Suprapubic skin (tissue), 4 donors: ENCODE results near the gene PCMTD2. TPM values are rescaled to one million over a fixed set of nuclear protein-coding genes. Genes with fewer than 3 reads are reported as not detected.

Source experiments
- DNase-seq, 2 donors: peaks; one replicate each; pipeline ENCODE4 v3.0.0-alpha.2; 2019; ENCODE audit warnings: low spot score in 2 of 2
- H3K27ac ChIP-seq: fragments of 200-600 bp; sonication (generic); one replicate; pipeline ENCODE4 v1.5.1; 2019
- H3K27me3 ChIP-seq: fragments of 200-600 bp; sonication (generic); one replicate; pipeline ENCODE4 v1.5.1; 2019
- H3K36me3 ChIP-seq: fragments of 200-600 bp; sonication (generic); one replicate; pipeline ENCODE4 v1.5.1; 2019
- H3K4me1 ChIP-seq: fragments of 200-600 bp; sonication (generic); one replicate; pipeline ENCODE4 v1.5.1; 2019
- H3K4me3 ChIP-seq: fragments of 200-600 bp; sonication (generic); one replicate; pipeline ENCODE4 v1.5.1; 2019; ENCODE audit warnings: mild to moderate bottlenecking
- H3K9me3 ChIP-seq: fragments of 200-600 bp; sonication (generic); one replicate; pipeline ENCODE4 v1.5.1; 2019
- CTCF ChIP-seq, 2 donors: fragments of 200-600 bp in 1 of 2; fragments of 450-650 bp in 1 of 2; sonication (generic) in 1 of 2; IDR thresholded peaks; one replicate each; pipeline ENCODE4 v1.5.1; 2016 to 2019; ENCODE audit warnings: antibody characterized with exemption in 2 of 2, mild to moderate bottlenecking in 1 of 2, moderate library complexity in 1 of 2
- EP300 ChIP-seq: sonication (generic); formaldehyde crosslinking; IDR thresholded peaks from one replicate; pipeline ENCODE4 v1.6.1; 2017; ENCODE audit warnings: antibody characterized with exemption
- POLR2A ChIP-seq, 2 donors: fragments of 450-650 bp; IDR thresholded peaks; one replicate each; pipeline ENCODE4 v1.6.1; 2017; ENCODE audit warnings: antibody characterized with exemption in 2 of 2, mild to moderate bottlenecking in 2 of 2, moderate library complexity in 2 of 2
- POLR2AphosphoS5 ChIP-seq, 3 donors: sonication (generic); formaldehyde crosslinking; IDR thresholded peaks; one replicate each; pipeline ENCODE4 v1.6.1; 2017; ENCODE audit warnings: antibody characterized with exemption in 3 of 3
- WGBS: methylation state at CpG from one replicate; pipeline ENCODE4 v1.1.5; 2018; 5-methylcytosine and 5-hydroxymethylcytosine counted together
- total RNA-seq, 4 donors: library from RNA; depleted of rRNA; stranded (reverse); fragments of >200 nt; gene quantifications; one replicate each; pipeline ENCODE4 v1.1.0, GENCODE V29; 2016

PCMTD2 gene
- total RNA-seq, 4 donors from 2014 or later, result 102 to 245 (median 147) TPM

DNA sequence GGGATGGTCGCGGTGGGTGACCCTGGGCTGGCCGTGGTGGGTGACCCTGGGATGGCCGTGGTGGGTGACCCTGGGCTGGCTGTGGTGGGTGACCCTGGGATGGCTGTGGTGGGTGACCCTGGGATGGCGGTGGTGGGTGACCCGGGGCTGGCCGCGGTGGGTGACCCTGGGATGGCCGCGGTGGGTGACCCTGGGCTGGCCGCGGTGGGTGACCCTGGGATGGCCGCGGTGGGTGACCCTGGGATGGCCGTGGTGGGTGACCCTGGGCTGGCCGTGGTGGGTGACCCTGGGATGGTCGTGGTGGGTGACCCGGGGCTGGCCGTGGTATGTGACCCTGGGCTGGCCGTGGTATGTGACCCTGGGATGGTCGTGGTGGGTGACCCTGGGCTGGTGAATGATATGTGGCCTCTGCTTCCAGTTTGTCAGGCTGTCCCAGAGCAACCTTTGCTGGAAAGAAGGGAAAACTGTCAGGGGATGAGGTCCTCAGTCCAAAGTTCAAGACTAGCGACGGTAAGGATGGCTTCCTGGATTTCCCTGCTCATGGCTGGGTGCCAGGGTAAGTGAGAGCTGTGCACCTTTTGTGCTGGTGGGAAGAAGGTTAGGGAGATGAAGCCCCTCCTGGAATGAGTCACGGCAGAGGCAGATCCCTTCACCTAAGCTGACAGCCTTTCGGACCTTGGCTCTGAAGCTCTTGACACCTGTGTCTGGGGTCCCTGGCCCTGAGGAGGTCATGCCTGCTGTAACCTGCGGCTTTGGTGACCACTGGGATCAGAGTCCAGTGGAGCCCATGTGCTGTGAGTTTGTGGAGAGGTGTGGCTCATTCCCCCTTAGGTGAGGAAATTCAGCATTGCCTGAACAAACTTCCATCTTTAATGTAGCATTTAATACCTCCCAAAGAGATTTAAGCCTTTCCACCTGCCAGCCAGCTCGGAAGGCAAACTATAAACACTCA lies 19.1 kb upstream of the PCMTD2 start:
- 85% methylated on average over 14 of the region's 27 CpGs for WGBS
- TF ChIP-seq POLR2A (IDR thresholded peaks at IDR 0.05) (no peak), POLR2AphosphoS5 (IDR thresholded peaks at IDR 0.05) (no peak), CTCF (IDR thresholded peaks at IDR 0.05) (no peak), EP300 (no peak)

DNA sequence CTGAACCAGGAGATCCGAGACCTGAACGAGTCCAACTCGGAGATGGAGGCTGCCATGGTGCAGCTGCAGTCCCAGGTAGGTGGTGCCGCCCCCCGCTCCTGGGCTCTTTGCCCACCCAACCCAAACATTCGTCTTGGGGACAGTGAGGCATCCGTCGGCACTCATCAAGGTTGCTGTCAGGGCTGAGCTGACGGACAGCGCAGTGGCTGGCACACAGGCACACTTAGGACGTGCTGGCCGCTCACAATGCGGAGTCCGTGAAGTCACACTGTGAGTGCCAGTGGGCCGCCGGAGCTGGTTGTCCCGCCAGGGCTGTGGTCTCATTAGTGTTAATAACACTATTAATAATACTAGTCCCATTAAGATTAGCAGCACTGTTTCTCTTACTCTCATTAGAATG lies 18.2 kb upstream of the PCMTD2 start:
- WGBS, result 90% methylated on average over 17 of the region's 17 CpGs
- Histone ChIP-seq H3K4me3 (no peak overlapping the region), H3K27me3 (no peaks in the 10 kb centered on the region), H3K36me3 (no peaks in the 10 kb centered on the region), H3K27ac (no peak overlapping the region), H3K9me3 (no peaks in the 10 kb centered on the region), H3K4me1 (no peaks in the 10 kb centered on the region)
- TF ChIP-seq POLR2AphosphoS5 (IDR thresholded peaks at IDR 0.05) (no peak), CTCF (IDR thresholded peaks at IDR 0.05) (no peak), EP300 (no peak), POLR2A (IDR thresholded peaks at IDR 0.05) (no peak)
- no peak for DNase-seq

More for the DNA sequence above, 19.1 kb upstream of the PCMTD2 start:
- H3K9me3 ChIP-seq, result no peaks in the 10 kb centered on the region
- H3K4me3 ChIP-seq, result no peak overlapping the region
- no peak for DNase-seq
- H3K27me3 ChIP-seq, result no peaks in the 10 kb centered on the region
- H3K36me3 ChIP-seq, result no peaks in the 10 kb centered on the region
- H3K27ac ChIP-seq, result no peak overlapping the region
- H3K4me1 ChIP-seq, result no peaks in the 10 kb centered on the region

GRCh38 chr20:64238115-64238825 lies 17.3 kb upstream of the PCMTD2 start:
- H3K27ac ChIP-seq, result no peak overlapping the region
- WGBS, result 65% methylated on average over 11 of the region's 11 CpGs
- DNase-seq, result no peak

GRCh38 chr20:64238851-64239387 lies 16.6 kb upstream of the PCMTD2 start:
- no peaks in the 10 kb centered on the region for H3K9me3 ChIP-seq
- no peaks in the 10 kb centered on the region for H3K36me3 ChIP-seq
- H3K4me1 ChIP-seq, result no peaks in the 10 kb centered on the region
- H3K27me3 ChIP-seq, result peaks cover 4% of the 10 kb centered on the region
- 65% methylated on average over 6 of the region's 7 CpGs for WGBS
- TF ChIP-seq EP300 (no peak), CTCF (IDR thresholded peaks at IDR 0.05) (no peak), POLR2A (IDR thresholded peaks at IDR 0.05) (no peak), POLR2AphosphoS5 (IDR thresholded peaks at IDR 0.05) (no peak)
- H3K4me3 ChIP-seq, result no peak overlapping the region
- no peak for DNase-seq
- no peak overlapping the region for H3K27ac ChIP-seq

More at GRCh38 chr20:64238115-64238825, 17.3 kb upstream of the PCMTD2 start:
- Histone ChIP-seq H3K4me1 (no peaks in the 10 kb centered on the region), H3K9me3 (no peaks in the 10 kb centered on the region), H3K27me3 (peaks cover 4% of the 10 kb centered on the region), H3K36me3 (no peaks in the 10 kb centered on the region), H3K4me3 (no peak overlapping the region)
- TF ChIP-seq POLR2AphosphoS5 (IDR thresholded peaks at IDR 0.05), result no peak
- TF ChIP-seq POLR2A (IDR thresholded peaks at IDR 0.05), result no peak
- no peak for TF ChIP-seq EP300
- TF ChIP-seq CTCF (IDR thresholded peaks at IDR 0.05), result no peak
